Activated CD8-positive, alpha-beta T cell treated with anti-CD3 and anti-CD28 coated beads for 36 hours (primary cell): ENCODE data around the gene FN3KRP. TPM values are rescaled to one million over a fixed set of nuclear protein-coding genes. Genes with fewer than 3 reads are reported as not detected.

ENCODE experiments used
- ATAC-seq: fragments of 200-7000 bp; cut with Tn5 transposase; one replicate; pipeline ENCODE4 v1.10.0; 2021; ENCODE audit warnings: mild to moderate bottlenecking, moderate library complexity
- CTCF ChIA-PET: fragments of 350-600 bp; sonication (Branson Sonifier 250); formaldehyde crosslinking; loops from one replicate; lab custom pipeline; 2021; ENCODE audit warnings: antibody characterized with exemption; lab: Charles Lee
- POLR2A ChIA-PET: fragments of 350-600 bp; sonication (Branson Sonifier 250); formaldehyde crosslinking; loops from one replicate; lab custom pipeline; 2021; ENCODE audit warnings: antibody characterized with exemption; lab: Charles Lee
- DNase-seq: peaks from one replicate; pipeline ENCODE4 v3.0.0-alpha.2; 2020
- H3K27ac Mint-ChIP-seq: one replicate; pipeline ENCODE4 v1.8.0; 2021; ENCODE audit warnings: mild to moderate bottlenecking, mixed read lengths
- H3K27me3 Mint-ChIP-seq: one replicate; pipeline ENCODE4 v1.8.0; 2021; ENCODE audit warnings: mixed read lengths
- H3K36me3 Mint-ChIP-seq: one replicate; pipeline ENCODE4 v1.8.0; 2021; ENCODE audit warnings: low read depth, mixed read lengths
- H3K4me1 Mint-ChIP-seq: one replicate; pipeline ENCODE4 v1.8.0; 2021; ENCODE audit warnings: low read depth, mixed read lengths
- H3K4me3 Mint-ChIP-seq: one replicate; pipeline ENCODE4 v1.8.0; 2021; ENCODE audit warnings: mild to moderate bottlenecking, moderate library complexity, mixed read lengths
- H3K9me3 Mint-ChIP-seq: one replicate; pipeline ENCODE4 v1.8.0; 2021; ENCODE audit warnings: mixed read lengths
- CTCF ChIP-seq: fragments of 200-600 bp; IDR thresholded peaks from one replicate; pipeline ENCODE4 v1.8.0; 2022; ENCODE audit warnings: antibody characterized with exemption, mild to moderate bottlenecking
- intact Hi-C: fragments of 100-400 bp; cut with micrococcal nuclease; formaldehyde crosslinking; loops from one replicate; pipeline ENCODE4 v1.10.0; 2022
- total RNA-seq, 2 experiments: library from RNA; stranded (reverse); gene quantifications; one replicate each; pipeline ENCODE4 v1.2.3, GENCODE V29; 2021

FN3KRP gene
- total RNA-seq, 2 experiments from 2014 or later = 28.3 to 32.8 TPM

GRCh38 chr17:82692268-82692667 is 24.2 kb upstream of the FN3KRP start:
- intact Hi-C loops = no loop called here
- ChIA-PET POLR2A (no interaction called here), CTCF (no interaction called here)
- Mint-ChIP-seq H3K36me3 (peaks cover 16% of the 10 kb centered on the region), H3K4me3 (no peak overlapping the region), H3K4me1 (peaks cover 21% of the 10 kb centered on the region), H3K27ac (no peak overlapping the region), H3K27me3 (peaks cover 2% of the 10 kb centered on the region), H3K9me3 (peaks cover 13% of the 10 kb centered on the region)
- no peak for ATAC-seq
- no peak for TF ChIP-seq CTCF
- no peak for DNase-seq

- CTCF ChIA-PET = interaction anchor here (0.6 kb wide), 1 partner anchor 25 kb away, joined by 3 read pairs; no protein-coding TSS in a partner anchor
- Mint-ChIP-seq H3K27me3 (peaks cover 3% of the 10 kb centered on the region), H3K27ac (no peak overlapping the region), H3K4me3 (no peak overlapping the region), H3K9me3 (peaks cover 13% of the 10 kb centered on the region), H3K36me3 (peaks cover 16% of the 10 kb centered on the region), H3K4me1 (peaks cover 22% of the 10 kb centered on the region)
- ATAC-seq = no peak
- DNase-seq = no peak
- intact Hi-C loops = no loop called here
- no peak for TF ChIP-seq CTCF
- POLR2A ChIA-PET = no interaction called here
These were observed 23.2 kb upstream of the FN3KRP start for GRCh38 chr17:82693168-82693867.

GRCh38 chr17:82694647-82695046 is 21.9 kb upstream of the FN3KRP start:
- Mint-ChIP-seq H3K9me3 (peaks cover 13% of the 10 kb centered on the region), H3K4me3 (no peak overlapping the region), H3K27me3 (peaks cover 4% of the 10 kb centered on the region), H3K27ac (no peak overlapping the region), H3K36me3 (peaks cover 16% of the 10 kb centered on the region), H3K4me1 (peaks cover 26% of the 10 kb centered on the region)
- DNase-seq = no peak
- ChIA-PET CTCF (interaction anchor here (0.6 to 1.0 kb wide), 2 partner anchors 23 to 26 kb away, joined by 3 read pairs; no protein-coding TSS in a partner anchor), POLR2A (no interaction called here)
- ATAC-seq = no peak
- TF ChIP-seq CTCF = no peak
- intact Hi-C loops = no loop called here

GRCh38 chr17:82696259-82696658 is 20.2 kb upstream of the FN3KRP start:
- Mint-ChIP-seq H3K27me3 (peaks cover 4% of the 10 kb centered on the region), H3K4me3 (peak overlapping the region; percentile 7), H3K4me1 (peaks cover 23% of the 10 kb centered on the region), H3K36me3 (peaks cover 16% of the 10 kb centered on the region), H3K9me3 (peaks cover 13% of the 10 kb centered on the region), H3K27ac (no peak overlapping the region)
- POLR2A ChIA-PET = interaction anchor here (1.7 kb wide), 1 partner anchor 31 kb away, joined by 4 read pairs; no protein-coding TSS in a partner anchor
- ATAC-seq (no peak), DNase-seq (no peak)
- no peak for TF ChIP-seq CTCF
- intact Hi-C loops = no loop called here
- CTCF ChIA-PET = no interaction called here
